OCI-LY7 (cell line): ENCODE measurements around the gene SMAD4.

Experiments used
- CTCF ChIP-seq: fragments of 200-600 bp; sonication (generic); conservative IDR thresholded peaks from 2 replicates; pipeline ENCODE4 v1.5.1; 2014; ENCODE audit warnings: mild to moderate bottlenecking, antibody characterized with exemption, low read length, moderate library complexity, mixed read lengths
- EZH2phosphoT487 ChIP-seq: fragments of 200-600 bp; sonication (generic); IDR thresholded peaks from 2 replicates; pipeline ENCODE4 v1.6.1; 2018; ENCODE audit warnings: low read depth, borderline replicate concordance, mild to moderate bottlenecking, mixed run types, antibody characterized with exemption, low read length, moderate library complexity, mixed read lengths

- TF ChIP-seq CTCF, result no peak
- TF ChIP-seq EZH2phosphoT487, result no peak
These were observed 52.7 kb downstream of the SMAD4 start for GRCh38 chr18:51082571-51083267.
